ENCODE results near the gene ZNF860.

ZNF860 gene

GRCh38 chr3:32021155-32021554 lies 39.6 kb downstream of the ZNF860 start:
- intact Hi-C loops (cut with DNase I; ENCODE audit: low total_unique reads) = no loop called here
- no peak for TF ChIP-seq CTCF (IDR thresholded peaks at IDR 0.05)
- no peaks in the 10 kb centered on the region for H3K9me3 ChIP-seq
- H3K27ac ChIP-seq = no peak overlapping the region
- H3K36me3 ChIP-seq = no peaks in the 10 kb centered on the region
- H3K27me3 ChIP-seq = no peaks in the 10 kb centered on the region
- H3K4me1 ChIP-seq = peaks cover 0 to 5% (median 0%) of the 10 kb centered on the region in 4 donors
- no peak overlapping the region for H3K4me3 ChIP-seq
- DNase-seq = no peak

- H3K27me3 ChIP-seq = no peaks in the 10 kb centered on the region
- H3K4me1 ChIP-seq = peaks cover 0 to 5% (median 0%) of the 10 kb centered on the region in 4 donors
- H3K36me3 ChIP-seq = no peaks in the 10 kb centered on the region
- H3K27ac ChIP-seq = no peak overlapping the region
- no peak for TF ChIP-seq CTCF (IDR thresholded peaks at IDR 0.05)
- no peak for DNase-seq
- no peak overlapping the region for H3K4me3 ChIP-seq
- no peaks in the 10 kb centered on the region for H3K9me3 ChIP-seq
- intact Hi-C loops (cut with DNase I; ENCODE audit: low total_unique reads) = no loop called here
Measured at GRCh38 chr3:32021748-32022147, 40.2 kb downstream of the ZNF860 start.

GRCh38 chr3:32022947-32023346 lies 41.4 kb downstream of the ZNF860 start:
- intact Hi-C loops (cut with DNase I; ENCODE audit: low total_unique reads) = no loop called here
- H3K27ac ChIP-seq = no peak overlapping the region
- H3K4me3 ChIP-seq = no peak overlapping the region
- no peaks in the 10 kb centered on the region for H3K36me3 ChIP-seq
- H3K9me3 ChIP-seq = no peaks in the 10 kb centered on the region
- DNase-seq = no peak
- no peak for TF ChIP-seq CTCF (IDR thresholded peaks at IDR 0.05)
- H3K27me3 ChIP-seq = no peaks in the 10 kb centered on the region
- H3K4me1 ChIP-seq = no peaks in the 10 kb centered on the region

GRCh38 chr3:32026593-32026992 lies 45.0 kb downstream of the ZNF860 start:
- Histone ChIP-seq H3K4me3 (no peak overlapping the region), H3K4me1 (no peaks in the 10 kb centered on the region), H3K27ac (no peak overlapping the region), H3K27me3 (no peaks in the 10 kb centered on the region), H3K36me3 (no peaks in the 10 kb centered on the region), H3K9me3 (no peaks in the 10 kb centered on the region)
- no peak for TF ChIP-seq CTCF (IDR thresholded peaks at IDR 0.05)
- intact Hi-C loops (cut with DNase I; ENCODE audit: low total_unique reads) = no loop called here
- DNase-seq = no peak

- H3K27ac ChIP-seq = no peak overlapping the region
- no peak for DNase-seq
- H3K36me3 ChIP-seq = no peaks in the 10 kb centered on the region
- H3K4me3 ChIP-seq = no peak overlapping the region
- H3K4me1 ChIP-seq = peaks cover 0 to 10% (median 4%) of the 10 kb centered on the region in 4 donors
- no peaks in the 10 kb centered on the region for H3K27me3 ChIP-seq
- intact Hi-C loops (cut with DNase I; ENCODE audit: low total_unique reads) = no loop called here
- TF ChIP-seq CTCF (IDR thresholded peaks at IDR 0.05) = no peak
- no peaks in the 10 kb centered on the region for H3K9me3 ChIP-seq
Measured at GRCh38 chr3:32037932-32038267, 56.4 kb downstream of the ZNF860 start.

GRCh38 chr3:32041316-32041715 lies 59.8 kb downstream of the ZNF860 start:
- no peak for DNase-seq
- no peak overlapping the region for H3K27ac ChIP-seq
- intact Hi-C loops (cut with DNase I; ENCODE audit: low total_unique reads) = no loop called here
- H3K4me3 ChIP-seq = no peak overlapping the region
- no peak for TF ChIP-seq CTCF (IDR thresholded peaks at IDR 0.05)
- no peaks in the 10 kb centered on the region for H3K9me3 ChIP-seq
- no peaks in the 10 kb centered on the region for H3K36me3 ChIP-seq
- no peaks in the 10 kb centered on the region for H3K27me3 ChIP-seq
- H3K4me1 ChIP-seq = peaks cover 0 to 24% (median 13%) of the 10 kb centered on the region in 4 donors
